Fibroblast of skin of right biceps (primary cell): ENCODE results near the gene CNRIP1.

Source experiments
- DNase-seq: peaks from one replicate; pipeline ENCODE4 v3.0.0-alpha.2; 2013

Gene CNRIP1

DNA sequence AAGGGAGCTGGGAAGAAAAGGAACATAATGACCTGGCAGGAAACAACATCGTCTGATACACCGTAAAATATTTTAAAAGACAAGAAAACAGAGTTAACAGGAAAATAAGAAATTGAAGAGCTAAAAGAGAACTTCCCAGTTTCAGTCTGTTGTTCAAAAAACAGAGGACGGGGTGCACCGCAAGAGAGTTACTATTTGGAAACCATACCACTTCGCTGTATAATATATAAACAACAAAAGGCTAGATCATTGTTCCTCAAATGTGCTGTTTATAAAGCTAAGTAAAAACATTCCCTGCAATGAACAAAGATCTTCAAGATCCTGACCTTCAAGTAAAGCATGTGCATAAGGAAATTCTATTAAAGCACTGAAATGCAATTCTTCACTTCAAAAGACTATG lies 69.6 kb downstream of the CNRIP1 start:
- DNase-seq, result no peak

GRCh38 chr2:68248806-68249205 lies 70.9 kb downstream of the CNRIP1 start:
- no peak for DNase-seq

DNA sequence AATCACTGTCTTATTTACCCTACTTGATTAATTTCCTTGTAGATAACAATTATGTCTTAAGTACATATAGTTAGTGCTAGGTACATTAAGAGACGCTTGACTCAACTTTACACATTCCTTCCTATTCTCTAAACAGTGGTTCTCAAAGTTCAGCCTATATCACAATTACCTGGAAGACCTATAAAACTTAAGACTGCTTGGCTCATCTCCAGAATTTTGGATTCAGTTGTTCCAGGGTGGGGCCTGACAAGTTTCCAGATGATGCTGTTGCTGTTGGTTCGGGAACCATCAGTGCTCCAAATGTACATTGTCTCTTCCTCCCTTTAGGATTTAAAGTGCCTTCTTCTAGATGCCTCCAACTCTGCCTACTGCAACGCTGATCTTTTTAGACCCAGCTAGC lies 71.4 kb downstream of the CNRIP1 start:
- no peak for DNase-seq

GRCh38 chr2:68246396-68246795 lies 73.4 kb downstream of the CNRIP1 start:
- DNase-seq, result no peak

DNA sequence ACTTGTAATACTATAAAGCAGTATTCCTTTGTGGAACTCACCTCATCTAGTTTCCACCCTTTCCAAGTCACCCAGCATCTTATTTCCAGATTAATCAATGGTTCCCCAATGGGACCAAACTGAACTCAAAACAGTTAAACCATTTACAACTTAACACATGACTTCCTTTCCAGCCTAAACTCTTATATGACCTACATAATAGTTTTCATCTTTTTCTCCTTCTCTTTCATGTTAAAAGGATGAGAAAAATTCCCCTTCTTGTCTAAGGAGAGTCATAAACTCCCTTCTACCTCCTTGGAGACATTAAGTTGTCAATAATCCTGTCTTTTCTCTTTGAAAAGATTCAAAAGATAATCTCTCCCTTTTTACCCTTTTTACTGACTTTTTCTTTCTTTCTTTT lies 74.1 kb downstream of the CNRIP1 start:
- no peak for DNase-seq

GRCh38 chr2:68245066-68245465 lies 74.7 kb downstream of the CNRIP1 start:
- no peak for DNase-seq

GRCh38 chr2:68244456-68244855 lies 75.3 kb downstream of the CNRIP1 start:
- DNase-seq, result no peak
